HG03135 (cell line): Measurements from ENCODE around the gene SLC66A2.
"Not testable (repeated sequence)": the region's sequence is repeated elsewhere in the genome, so short reads cannot be mapped to it uniquely, and the experiment has no call there.

Experiments used
- ATAC-seq: cut with Tn5 transposase; IDR thresholded peaks from one replicate; pipeline ENCODE4 v1.9.1; 2021; ENCODE audit warnings: mild to moderate bottlenecking, moderate library complexity; ENCODE audit not compliant: unreplicated experiment

SLC66A2 gene

DNA sequence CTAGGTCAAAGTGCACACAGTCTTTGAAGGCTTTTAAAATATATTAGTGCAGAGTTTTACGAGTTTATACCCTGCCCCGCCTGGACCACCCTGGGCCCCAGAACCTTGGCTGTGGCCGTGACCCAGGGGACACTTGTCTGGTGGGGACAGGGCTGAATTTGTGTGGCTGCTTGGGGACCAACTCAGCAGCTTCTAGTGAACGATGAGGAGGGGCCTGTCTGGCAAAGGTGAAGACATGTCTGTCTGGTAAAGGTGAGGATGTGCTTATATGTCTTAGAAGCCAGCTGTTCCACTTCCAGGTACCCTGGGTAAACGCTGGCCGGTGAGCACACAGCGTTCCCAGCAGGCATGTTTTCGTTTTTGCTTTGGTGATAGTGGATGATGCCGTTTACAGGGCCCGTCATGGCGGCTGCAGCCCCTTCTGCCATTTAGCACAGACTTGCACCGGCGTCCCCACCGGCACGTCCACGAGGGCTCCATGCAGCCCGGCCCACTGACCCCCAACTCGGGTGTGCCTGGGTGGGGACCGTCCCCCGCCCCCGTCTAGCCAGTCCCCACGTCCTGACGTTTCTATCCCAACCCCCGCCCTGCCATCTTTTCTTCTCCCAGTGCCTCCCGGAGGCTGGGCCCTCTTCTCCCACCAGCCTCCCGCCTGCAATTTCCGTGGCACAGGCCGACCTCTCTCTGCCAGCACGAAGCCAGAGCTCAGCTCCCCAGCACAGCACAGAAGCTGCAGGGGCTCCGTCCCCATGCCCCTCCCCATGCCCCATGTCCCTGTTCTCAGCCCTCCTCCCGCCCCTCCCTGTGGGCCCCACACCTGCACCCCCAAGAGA is 67.8 kb downstream of the SLC66A2 start:
- no peak for ATAC-seq

GRCh38 chr18:79882522-79883241 is 68.8 kb downstream of the SLC66A2 start:
- ATAC-seq, result no peak

DNA sequence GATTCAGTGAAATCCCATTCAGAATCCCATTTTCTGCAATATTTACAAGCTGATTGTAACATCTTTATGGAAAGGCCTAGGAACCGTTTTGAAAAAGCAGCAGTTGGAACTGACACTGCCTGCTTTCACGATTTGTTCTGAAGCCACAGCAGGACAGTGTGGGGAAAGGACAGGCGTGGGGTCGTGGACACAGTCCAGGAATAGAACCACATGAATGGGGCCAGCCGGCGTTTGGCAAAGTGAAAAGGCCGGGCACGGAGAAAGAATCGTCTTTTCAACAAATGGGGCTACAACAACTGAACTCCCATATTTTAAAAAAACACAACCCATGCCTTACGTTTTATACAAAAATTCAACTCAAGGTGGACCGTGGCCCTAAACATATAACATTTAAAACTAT is 69.8 kb downstream of the SLC66A2 start:
- ATAC-seq, result no peak

GRCh38 chr18:79879566-79879965 is 71.9 kb downstream of the SLC66A2 start:
- ATAC-seq, result no peak

GRCh38 chr18:79878741-79879378 is 72.6 kb downstream of the SLC66A2 start:
- no peak for ATAC-seq

DNA sequence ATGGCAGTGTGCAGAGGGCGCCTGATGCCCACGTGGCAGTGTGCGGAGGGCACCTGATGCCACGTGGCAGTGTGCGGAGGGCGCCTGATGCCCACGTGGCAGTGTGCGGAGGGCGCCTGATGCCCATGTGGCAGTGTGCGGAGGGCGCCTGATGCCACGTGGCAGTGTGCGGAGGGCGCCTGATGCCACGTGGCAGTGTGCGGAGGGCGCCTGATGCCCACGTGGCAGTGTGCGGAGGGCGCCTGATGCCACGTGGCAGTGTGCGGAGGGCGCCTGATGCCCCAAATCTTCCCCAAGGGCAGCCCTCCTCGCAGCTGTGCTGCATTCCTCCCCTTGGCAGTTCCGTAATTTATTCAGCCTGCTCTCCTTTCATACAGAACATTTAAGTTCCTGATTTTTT is 73.2 kb downstream of the SLC66A2 start:
- ATAC-seq, result not testable (repeated sequence)

- no peak for ATAC-seq
Observed at GRCh38 chr18:79877163-79878091, 74.0 kb downstream of the SLC66A2 start.

DNA sequence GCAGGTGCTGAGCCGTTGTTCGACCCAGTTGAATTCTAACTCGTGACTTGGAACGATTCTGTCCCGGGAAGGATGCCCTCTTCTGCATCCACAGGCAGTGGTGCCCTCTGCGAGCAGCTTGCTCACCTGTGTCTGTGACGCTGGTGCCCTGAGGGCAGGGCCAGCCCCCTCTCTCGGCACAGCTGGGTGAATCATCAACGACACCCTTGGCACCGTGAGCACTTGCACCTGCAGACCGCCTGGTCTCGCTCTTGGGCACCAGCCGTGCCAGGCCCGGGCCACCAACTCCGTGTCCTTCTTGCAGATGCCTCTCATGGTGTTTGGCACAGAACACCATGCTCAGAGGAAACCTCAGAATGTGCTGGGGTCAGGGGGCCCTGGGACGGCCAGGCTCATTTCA is 75.0 kb downstream of the SLC66A2 start:
- no peak for ATAC-seq

DNA sequence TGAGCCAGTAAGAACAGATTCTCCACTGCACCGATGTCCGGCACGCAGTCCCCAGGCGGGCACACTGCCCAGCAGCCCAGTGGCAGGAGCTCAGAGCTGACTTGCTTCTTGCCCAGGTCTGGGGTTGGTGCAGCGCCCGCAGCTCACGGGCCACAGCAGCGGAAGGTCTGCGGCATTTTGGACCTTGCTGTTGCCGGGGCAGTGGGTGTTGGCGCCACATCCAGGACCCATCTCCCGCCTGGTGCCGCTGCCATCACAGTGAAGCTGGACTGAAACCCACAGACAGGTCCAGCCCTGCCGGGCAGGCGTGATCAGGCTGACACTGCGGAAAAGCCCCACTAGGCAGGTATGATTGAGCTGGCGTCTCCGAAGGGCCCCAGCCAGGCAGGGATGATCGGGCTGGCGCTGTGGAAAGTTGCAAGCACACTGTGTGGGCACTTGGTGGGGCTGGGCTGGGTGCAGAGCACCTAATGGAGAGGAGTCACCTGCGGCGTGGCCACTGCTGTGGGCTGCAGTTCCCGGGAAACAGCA is 75.5 kb downstream of the SLC66A2 start:
- ATAC-seq, result no peak

DNA sequence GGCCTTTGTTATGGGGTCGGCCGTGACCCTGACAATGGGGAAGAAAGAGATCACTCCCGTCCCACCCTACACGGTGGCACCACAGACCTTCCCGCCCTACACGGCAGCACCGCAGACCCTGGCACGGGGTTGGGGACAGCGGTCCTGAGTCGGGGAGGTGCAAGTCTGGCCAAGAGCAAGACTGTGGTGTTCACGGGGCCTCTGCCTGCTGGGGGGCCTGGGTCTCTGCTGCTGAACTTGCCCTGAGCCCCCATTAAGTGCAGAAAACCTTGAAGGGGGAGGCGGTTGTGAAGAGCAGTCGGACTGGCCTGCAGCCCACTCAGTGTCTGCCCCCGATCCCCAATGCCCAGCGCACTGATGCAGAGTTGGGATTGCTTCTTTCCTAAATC is 75.9 kb downstream of the SLC66A2 start:
- ATAC-seq, result no peak

DNA sequence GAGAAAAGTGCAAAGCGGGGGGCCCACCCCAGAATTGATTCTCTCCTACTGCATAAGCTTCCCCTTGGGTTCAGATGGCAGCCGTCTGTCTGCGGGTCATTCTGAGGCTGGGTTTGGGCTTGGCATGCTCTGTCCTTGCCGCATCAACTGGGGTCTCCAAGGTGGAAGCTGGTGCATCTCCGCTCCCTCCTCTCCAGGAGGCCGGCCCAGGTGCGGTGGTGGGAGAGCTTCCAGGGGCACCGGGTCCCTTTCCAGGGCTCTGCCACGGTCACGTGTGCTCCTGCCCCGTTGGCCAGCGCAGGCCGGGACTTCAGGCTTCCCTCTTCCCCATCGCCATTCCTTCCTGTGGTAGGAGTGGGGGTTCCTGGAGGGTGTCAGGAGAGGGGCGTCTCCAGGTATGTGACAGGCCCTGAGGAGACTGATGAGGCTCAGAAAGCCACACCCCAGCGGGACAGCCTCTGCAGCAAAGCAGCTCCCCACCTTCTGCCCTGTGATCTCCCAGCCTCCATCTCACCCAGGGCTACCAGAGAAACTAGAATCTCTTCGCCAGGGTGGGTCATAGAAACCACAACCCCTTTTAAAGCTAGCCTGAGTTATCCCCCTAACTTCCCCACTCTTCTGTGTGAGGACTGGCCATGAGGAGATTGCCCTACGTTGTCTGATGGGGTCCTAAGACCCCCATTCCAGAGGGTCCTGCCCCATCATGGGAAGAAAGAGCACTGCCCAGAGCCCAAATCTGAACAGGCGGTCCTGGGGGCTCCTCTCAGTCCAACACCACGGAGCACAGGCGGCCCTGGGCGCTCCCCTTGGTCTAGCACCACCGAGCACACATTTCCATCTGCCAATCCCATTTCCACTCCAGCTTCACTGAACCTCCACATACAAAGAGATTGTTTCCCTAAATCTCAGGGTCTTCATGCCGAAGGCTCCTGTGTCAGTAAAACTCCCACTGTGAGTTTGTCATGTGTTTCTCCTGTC is 76.6 kb downstream of the SLC66A2 start:
- no peak for ATAC-seq

- no peak for ATAC-seq
Observed at GRCh38 chr18:79873449-79874110, 77.9 kb downstream of the SLC66A2 start.

- ATAC-seq, result no peak
Observed at GRCh38 chr18:79872527-79873444, 78.7 kb downstream of the SLC66A2 start.

DNA sequence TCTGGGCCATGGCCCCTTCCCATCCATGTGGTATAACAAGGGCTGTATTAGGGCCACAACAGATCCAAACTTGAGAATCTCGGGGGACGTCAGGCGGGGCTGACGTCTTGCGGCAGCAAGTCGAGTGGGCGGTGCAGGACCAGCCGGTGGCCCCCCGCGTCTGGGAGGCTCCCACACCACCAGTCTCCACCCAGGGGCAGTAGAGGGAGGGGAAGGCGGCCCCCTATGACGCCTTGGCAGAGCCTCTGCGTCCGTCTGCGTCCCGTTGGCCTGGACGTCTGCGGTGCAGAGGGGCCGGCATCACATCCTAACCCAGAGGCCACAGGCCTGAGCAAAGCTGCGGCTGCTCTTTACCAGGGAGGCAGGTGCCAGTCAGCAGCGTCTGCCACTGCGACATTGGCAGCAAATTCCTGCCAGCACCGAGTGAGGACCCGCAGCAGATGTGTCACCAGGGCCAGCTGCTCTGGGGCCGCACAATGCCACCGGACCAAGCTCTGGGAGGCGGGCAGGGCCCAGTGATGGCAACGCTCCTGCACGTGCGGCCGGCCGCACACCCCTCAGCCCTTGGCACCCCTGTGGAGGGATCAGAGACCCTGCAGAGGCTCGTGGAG is 79.9 kb downstream of the SLC66A2 start:
- ATAC-seq, result no peak

GRCh38 chr18:79871026-79871390 is 80.4 kb downstream of the SLC66A2 start:
- ATAC-seq, result no peak

GRCh38 chr18:79870301-79871025 is 81.0 kb downstream of the SLC66A2 start:
- no peak for ATAC-seq
